Spleen (tissue), 11 donors: ENCODE measurements around the gene KREMEN2. TPM values are rescaled to one million over a fixed set of nuclear protein-coding genes. Genes with fewer than 3 reads are reported as not detected.

Experiments used
- DNase-seq: peaks from one replicate; pipeline ENCODE4 v3.0.0-alpha.2; 2020
- H3K27ac ChIP-seq, 8 donors: fragments of 200-600 bp; sonication (generic) in 7 of 8; 1 replicate in 4 of 8; 2 replicates in 4 of 8; pipeline versions ENCODE4 v1.5.0 to v1.8.0; 2016 to 2021; ENCODE audit warnings: inconsistent platforms in 4 of 8, mild to moderate bottlenecking in 4 of 8, moderate library complexity in 1 of 8
- H3K27me3 ChIP-seq, 7 donors: fragments of 200-600 bp; sonication (generic) in 6 of 7; replicated peaks in 1 of 7; 1 replicate in 4 of 7; 2 replicates in 3 of 7; pipeline versions ENCODE4 v1.5.0 to v1.8.0; 2016 to 2021; ENCODE audit warnings: inconsistent platforms in 3 of 7, mild to moderate bottlenecking in 1 of 7
- H3K36me3 ChIP-seq, 6 donors: fragments of 200-600 bp; sonication (generic) in 5 of 6; 1 replicate in 4 of 6; 2 replicates in 2 of 6; pipeline versions ENCODE4 v1.5.0 to v1.8.0; 2016 to 2021; ENCODE audit warnings: inconsistent platforms in 2 of 6
- H3K4me1 ChIP-seq, 6 donors: fragments of 200-600 bp; sonication (generic) in 5 of 6; 1 replicate in 3 of 6; 2 replicates in 3 of 6; pipeline versions ENCODE4 v1.5.0 to v1.8.0; 2016 to 2021; ENCODE audit warnings: inconsistent platforms in 3 of 6
- H3K4me3 ChIP-seq, 8 donors: fragments of 200-600 bp; sonication (generic) in 7 of 8; 1 replicate in 4 of 8; 2 replicates in 4 of 8; pipeline versions ENCODE4 v1.5.0 to v1.8.0; 2016 to 2021; ENCODE audit warnings: inconsistent platforms in 4 of 8, mild to moderate bottlenecking in 4 of 8, moderate library complexity in 2 of 8
- H3K9me3 ChIP-seq, 8 donors: fragments of 200-600 bp; sonication (generic) in 7 of 8; 1 replicate in 4 of 8; 2 replicates in 4 of 8; pipeline versions ENCODE4 v1.5.0 to v1.8.0; 2016 to 2021; ENCODE audit warnings: inconsistent platforms in 4 of 8
- CTCF ChIP-seq, 11 experiments: fragments of 200-600 bp in 7 of 11; fragments of 450-650 bp in 4 of 11; sonication (generic) in 4 of 11; IDR thresholded peaks in 8 of 11; conservative IDR thresholded peaks in 3 of 11; 1 replicate in 7 of 11; 2 replicates in 4 of 11; pipeline versions ENCODE4 v1.4.0 to v1.8.0; 2016 to 2021; ENCODE audit warnings: antibody characterized with exemption in 11 of 11, inconsistent platforms in 4 of 11, mild to moderate bottlenecking in 1 of 11
- POLR2A ChIP-seq, 3 donors: fragments of 450-650 bp; IDR thresholded peaks; one replicate each; pipeline ENCODE4 v1.5.1; 2017; ENCODE audit warnings: antibody characterized with exemption in 3 of 3, mild to moderate bottlenecking in 1 of 3
- POLR2AphosphoS5 ChIP-seq, 3 donors: sonication (generic); formaldehyde crosslinking; IDR thresholded peaks; one replicate each; pipeline ENCODE4 v1.5.1; 2017; ENCODE audit warnings: antibody characterized with exemption in 3 of 3
- WGBS, 5 donors: extraction: QIAGEN DNeasy Blood & Tissue Kit in 3 of 5; methylation state at CpG; one replicate each; pipeline versions ENCODE4 v1.1.5 to v1.1.7; 2013 to 2018; 5-methylcytosine and 5-hydroxymethylcytosine counted together
- intact Hi-C: fragments of 100-400 bp; cut with DNase I; formaldehyde crosslinking; loops from one replicate; pipeline ENCODE4 v1.15.0; 2023; ENCODE audit warnings: low total_unique reads
- polyA plus RNA-seq, 3 donors: library from polyadenylated mRNA; stranded (reverse); fragments of 200-250 nt; gene quantifications; one replicate each; pipeline ENCODE4 v1.2.1, GENCODE V29; 2013
- total RNA-seq, 7 donors: library from RNA; depleted of rRNA in 3 of 7; stranded (reverse); fragments of >200 nt in 3 of 7; fragmentation: NEBNext Ultra II Directional in 4 of 7; extraction: Animal tissue kit (Norgen Biotek cat#: 25700) in 4 of 7; gene quantifications; one replicate each; pipeline versions ENCODE4 v1.1.0 to v1.2.1, GENCODE V29; 2016 to 2021
- donor health status: healthy with polysubstance abuse.
- donor health status: DM: no; HTN: no; CAD: no; lungs with moderate emphysema.
- donor health status: DM: no; HTN: no; CAD: no.
- donor health status: Bipolar disorder and iron deficiency.
- donor health status: healthy.
- donor health status: DM: no; HTN: no; CAD: no.
- donor health status: DM: yes; HTN: yes; CAD: no.

Gene KREMEN2
- total and polyA plus RNA-seq, 10 donors: 0.40 to 1.2 (median 0.42) TPM; not detected in 5

DNA sequence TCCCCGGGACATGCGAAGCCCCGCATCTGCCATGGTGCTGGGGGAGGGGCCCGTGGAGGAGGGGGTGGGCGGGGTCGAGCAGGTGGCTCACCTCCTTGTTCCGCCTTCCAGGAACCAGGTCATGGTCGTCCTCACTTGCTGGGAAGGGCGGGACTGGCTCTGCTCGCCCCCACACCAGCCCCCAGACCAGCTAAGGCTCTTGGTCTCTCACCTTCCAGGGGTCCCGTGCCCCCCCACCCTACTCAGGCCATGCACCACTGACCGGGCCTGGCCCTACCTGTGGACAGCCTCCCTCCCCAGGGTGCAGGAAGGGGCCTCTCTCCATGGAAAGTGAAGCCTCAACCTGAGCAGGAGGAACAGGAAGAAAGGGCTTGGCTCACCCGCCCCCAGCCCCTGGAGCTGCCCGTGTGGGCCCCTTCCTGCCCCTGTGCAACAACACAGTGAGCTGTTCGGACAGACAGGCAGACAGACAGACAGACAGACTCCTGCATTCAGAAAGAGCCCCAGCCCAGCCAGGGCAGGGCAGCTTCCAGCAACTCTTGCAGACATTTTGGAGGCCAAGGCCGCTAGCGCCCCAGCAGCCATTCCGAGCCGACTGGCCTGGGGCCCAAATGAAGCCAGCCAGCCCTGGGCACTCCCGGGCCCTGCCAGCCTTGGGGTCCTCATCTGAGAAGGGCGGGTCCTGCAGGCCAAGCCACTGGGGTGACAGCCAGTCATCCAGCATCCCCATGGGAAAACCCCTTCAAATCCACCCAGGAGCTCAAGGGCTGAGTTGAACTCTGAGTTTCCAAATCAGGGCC lies 8.1 kb upstream of the KREMEN2 start:
- Histone ChIP-seq H3K4me3 (peak overlapping the region in 1 of 8 donors; percentile 9), H3K9me3 (no peaks in the 10 kb centered on the region), H3K27ac (peak overlapping the region in 1 of 8 donors; percentile 40), H3K36me3 (no peaks in the 10 kb centered on the region), H3K4me1 (peaks cover 0 to 24% (median 3%) of the 10 kb centered on the region in 6 donors), H3K27me3 (peaks cover 0 to 74% (median 30%) of the 10 kb centered on the region in 7 donors)
- 6 to 26% (median 22%) methylated on average over 5 to 21 of the region's 21 CpGs for WGBS, 5 donors
- TF ChIP-seq POLR2AphosphoS5 (IDR thresholded peaks at IDR 0.05) (no peak), POLR2A (IDR thresholded peaks at IDR 0.05) (no peak), CTCF (IDR thresholded peaks at IDR 0.05 in 8 of 11, conservative IDR thresholded peaks at IDR 0.05 in 3 of 11) (no peak)
- peak; percentile 75 for DNase-seq
- intact Hi-C loops: no loop called here

GRCh38 chr16:2956579-2956956 lies 7.5 kb upstream of the KREMEN2 start:
- peak; percentile 38 for DNase-seq

GRCh38 chr16:2959206-2959605 lies 4.9 kb upstream of the KREMEN2 start:
- Histone ChIP-seq H3K27ac (no peak overlapping the region), H3K4me1 (peaks cover 12 to 54% (median 27%) of the 10 kb centered on the region in 6 donors), H3K9me3 (no peaks in the 10 kb centered on the region), H3K4me3 (no peak overlapping the region), H3K27me3 (peaks cover 14 to 97% (median 55%) of the 10 kb centered on the region in 7 donors), H3K36me3 (no peaks in the 10 kb centered on the region)
- no peak for DNase-seq
- TF ChIP-seq POLR2A (IDR thresholded peaks at IDR 0.05) (no peak), POLR2AphosphoS5 (IDR thresholded peaks at IDR 0.05) (no peak), CTCF (IDR thresholded peaks at IDR 0.05 in 8 of 11, conservative IDR thresholded peaks at IDR 0.05 in 3 of 11) (no peak)
- WGBS, 5 donors: 60 to 86% (median 76%) methylated on average over 10 of the region's 10 CpGs
- intact Hi-C loops: no loop called here

More at GRCh38 chr16:2956579-2956956, 7.5 kb upstream of the KREMEN2 start:
- Histone ChIP-seq H3K4me1 (peaks cover 0 to 28% (median 6%) of the 10 kb centered on the region in 6 donors), H3K4me3 (no peak overlapping the region), H3K36me3 (no peaks in the 10 kb centered on the region), H3K27me3 (peaks cover 0 to 80% (median 30%) of the 10 kb centered on the region in 7 donors), H3K27ac (no peak overlapping the region), H3K9me3 (no peaks in the 10 kb centered on the region)
- no peak for TF ChIP-seq POLR2AphosphoS5 (IDR thresholded peaks at IDR 0.05)
- no peak for TF ChIP-seq CTCF (IDR thresholded peaks at IDR 0.05 in 8 of 11, conservative IDR thresholded peaks at IDR 0.05 in 3 of 11)
- no peak for TF ChIP-seq POLR2A (IDR thresholded peaks at IDR 0.05)
- intact Hi-C loops: no loop called here
- WGBS, 5 donors: 82 to 90% (median 84%) methylated on average over 9 to 11 of the region's 11 CpGs
